Stimulated activated CD8-positive, alpha-beta memory T cell treated with anti-CD3 and anti-CD28 coated beads, Interleukin-15, amount 100 ng/mL, for 4 hours (primary cell): ENCODE data around the gene RAB31.
"Not testable (repeated sequence)": the region's sequence is repeated elsewhere in the genome, so short reads cannot be mapped to it uniquely, and the experiment has no call there.

ENCODE experiments used
- DNase-seq, 2 donors: peaks; one replicate each; pipeline ENCODE4 v3.0.0-alpha.2; 2020; ENCODE audit warnings: low read depth in 2 of 2

RAB31 gene

DNA sequence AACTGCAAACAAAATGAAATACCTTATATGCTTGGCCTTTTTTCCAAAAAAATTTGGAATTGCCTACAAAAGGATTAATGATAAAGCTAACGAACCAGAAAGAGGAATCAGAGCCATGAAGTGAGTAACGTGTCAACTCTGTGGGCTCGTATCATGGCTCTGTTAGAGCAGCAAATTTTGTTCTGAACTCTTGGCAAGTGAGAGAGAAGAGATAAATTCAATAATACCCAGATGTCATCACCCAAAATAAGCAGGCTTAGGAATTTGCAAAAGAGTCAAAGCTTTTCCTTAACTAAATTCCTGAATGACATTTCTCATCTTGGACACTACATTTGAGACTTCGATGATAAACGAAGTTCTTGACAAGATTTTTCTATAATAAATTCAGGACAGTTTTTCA, 182.1 kb downstream of the RAB31 start:
- no peak for DNase-seq

DNA sequence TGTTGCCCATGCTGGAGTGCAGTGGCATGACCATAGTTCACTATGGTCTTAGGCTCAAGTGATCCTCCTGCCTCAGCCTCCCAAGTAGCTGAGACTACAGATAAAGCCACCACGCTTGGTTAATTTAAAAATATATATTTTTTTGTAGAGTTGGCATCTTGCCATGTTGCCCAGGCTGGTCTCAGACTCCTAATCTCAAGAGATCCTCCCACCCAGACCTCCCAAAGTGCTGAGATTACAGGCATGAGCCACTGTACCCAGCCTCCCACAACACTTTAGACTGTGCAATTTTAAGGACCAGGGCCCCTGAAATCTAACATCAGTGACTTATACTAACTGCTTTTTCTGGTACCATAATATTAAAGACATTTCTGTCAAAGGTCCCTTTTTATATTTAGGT, 182.9 kb downstream of the RAB31 start:
- no peak for DNase-seq

- not testable (repeated sequence) for DNase-seq
Measured at GRCh38 chr18:9891515-9891914, 183.4 kb downstream of the RAB31 start.

DNA sequence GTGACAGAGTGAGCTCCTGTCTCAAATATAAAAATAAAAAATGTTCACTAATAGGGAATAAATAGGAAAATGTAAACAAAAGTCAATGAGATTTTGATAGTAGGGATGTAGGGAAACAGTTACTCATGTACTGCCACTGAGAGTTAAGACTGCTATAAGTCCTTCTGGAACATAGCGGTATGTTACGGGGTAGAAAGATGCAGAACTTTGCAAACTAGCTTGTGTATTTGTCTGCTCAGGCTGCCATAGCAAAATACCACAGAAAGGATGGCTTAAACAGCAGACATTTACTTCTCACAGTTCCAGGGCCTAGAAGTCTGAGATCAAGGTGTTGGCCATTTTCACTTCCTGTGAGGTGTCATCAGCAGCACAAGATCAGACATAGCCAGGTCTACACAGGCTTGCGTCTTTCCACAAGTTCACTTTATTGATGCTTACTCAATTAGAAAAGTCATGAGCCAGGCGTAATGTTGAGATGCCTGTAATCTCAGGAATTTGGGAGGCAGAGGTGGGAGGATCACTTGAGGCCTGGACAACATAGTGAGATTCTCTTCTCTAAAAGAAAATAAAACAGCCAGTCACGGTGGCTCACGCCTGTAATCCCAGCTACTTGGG, 186.5 kb downstream of the RAB31 start:
- no peak for DNase-seq

DNA sequence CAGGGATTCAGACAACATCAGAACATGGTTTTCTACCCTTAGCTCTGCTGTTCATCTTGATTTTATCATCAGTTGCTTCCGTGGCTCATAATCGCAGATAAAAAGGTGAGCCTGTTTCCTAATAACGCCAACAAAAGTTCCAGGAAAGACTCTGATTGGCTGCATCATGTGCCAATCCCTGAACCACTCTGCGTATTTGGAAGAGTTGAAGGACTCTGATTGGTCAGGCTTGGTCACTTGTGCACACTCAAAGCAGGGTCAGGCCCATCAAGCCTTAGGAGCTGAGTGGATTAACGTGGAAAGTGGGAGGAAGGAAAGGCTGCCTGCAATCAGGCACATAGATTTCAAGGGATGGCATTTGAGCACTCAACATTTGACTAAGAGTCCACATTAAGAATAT, 189.0 kb downstream of the RAB31 start:
- DNase-seq, result no peak

DNA sequence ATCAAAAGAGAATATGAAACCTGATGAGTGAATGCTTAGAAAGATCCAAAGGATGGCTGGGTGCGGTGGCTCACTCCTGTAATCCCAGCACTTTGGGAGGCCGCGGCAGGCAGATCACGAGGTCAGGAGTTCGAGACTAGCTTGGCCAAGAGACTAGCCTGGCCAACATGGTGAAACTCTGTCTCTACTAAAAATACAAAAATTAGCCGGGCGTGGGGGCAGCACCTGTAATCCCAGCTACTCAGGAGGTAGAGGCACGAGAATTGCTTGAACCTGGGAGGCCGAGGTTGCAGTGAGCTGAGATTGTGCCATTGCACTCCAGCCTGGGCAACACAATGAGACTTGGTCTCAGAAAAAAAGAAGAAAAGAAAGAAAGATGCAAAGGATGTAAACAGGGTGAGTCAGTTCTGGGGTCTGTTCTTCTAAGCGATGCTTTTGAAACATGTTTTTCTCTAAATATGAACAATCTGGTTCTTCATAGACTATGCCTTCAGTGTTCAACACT, 189.7 kb downstream of the RAB31 start:
- DNase-seq, result not testable (repeated sequence)

- DNase-seq, result no peak
Measured at GRCh38 chr18:9898792-9899549, 190.9 kb downstream of the RAB31 start.

- not testable (repeated sequence) for DNase-seq
Measured at GRCh38 chr18:9899550-9899930, 191.4 kb downstream of the RAB31 start.

DNA sequence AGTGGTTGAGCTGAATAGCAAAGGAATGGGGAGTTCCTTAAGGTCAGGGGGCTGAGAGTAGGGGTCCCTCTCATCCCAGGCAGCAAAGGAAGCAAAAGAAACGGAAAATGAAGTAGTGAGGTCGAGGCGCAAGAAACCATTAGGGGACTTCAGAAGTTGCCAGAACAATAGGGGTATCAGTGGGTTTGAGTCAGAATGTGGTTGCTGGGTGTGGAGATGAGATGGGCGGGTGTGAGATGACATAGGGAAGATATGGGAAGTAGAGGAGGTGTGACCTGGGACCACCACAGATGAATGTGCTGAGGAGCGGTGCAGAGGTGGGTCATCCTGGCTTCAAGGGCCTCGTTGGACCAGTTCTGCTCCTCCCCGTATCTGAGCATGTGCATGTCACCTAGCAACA, 192.6 kb downstream of the RAB31 start:
- DNase-seq, result no peak

DNA sequence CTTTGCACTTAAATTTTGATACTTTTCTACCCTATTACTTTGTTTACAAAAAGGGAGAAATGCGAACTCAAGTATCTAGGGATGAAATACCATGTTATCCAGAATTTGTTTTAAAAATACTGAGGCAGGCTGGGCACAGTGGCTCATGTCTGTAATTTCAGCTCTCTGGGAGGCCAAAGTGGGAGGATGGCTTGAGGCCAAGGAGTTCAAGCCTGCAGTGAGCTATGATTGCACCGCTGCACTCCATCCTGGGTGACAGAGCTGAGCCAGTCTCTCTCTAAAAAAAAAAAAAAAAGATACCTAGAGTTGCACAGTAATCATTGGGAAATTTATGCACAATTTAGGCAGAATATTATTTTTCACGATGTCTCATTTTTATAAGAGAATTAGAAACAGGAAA, 193.3 kb downstream of the RAB31 start:
- DNase-seq, result no peak

DNA sequence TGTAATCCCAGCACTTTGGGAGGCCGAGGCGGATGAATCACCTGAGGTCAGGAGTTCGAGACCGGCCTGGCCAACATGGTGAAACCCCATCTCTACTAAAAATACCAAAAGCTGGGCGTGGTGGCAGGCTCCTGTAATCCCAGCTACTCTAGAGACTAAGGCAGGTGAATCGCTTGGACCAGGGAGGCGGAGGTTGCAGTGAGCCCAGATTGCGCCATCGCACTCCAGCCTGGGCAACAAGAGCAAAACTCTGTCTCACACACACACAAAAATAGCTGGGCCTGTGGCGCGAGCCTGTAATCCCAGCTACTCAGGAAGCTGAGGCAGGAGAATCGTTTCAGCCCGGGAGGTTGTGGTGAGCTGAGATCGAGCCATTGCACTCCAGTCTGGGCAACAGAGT, 194.2 kb downstream of the RAB31 start:
- not testable (repeated sequence) for DNase-seq

- no peak for DNase-seq
Measured at GRCh38 chr18:9902832-9903231, 194.7 kb downstream of the RAB31 start.

DNA sequence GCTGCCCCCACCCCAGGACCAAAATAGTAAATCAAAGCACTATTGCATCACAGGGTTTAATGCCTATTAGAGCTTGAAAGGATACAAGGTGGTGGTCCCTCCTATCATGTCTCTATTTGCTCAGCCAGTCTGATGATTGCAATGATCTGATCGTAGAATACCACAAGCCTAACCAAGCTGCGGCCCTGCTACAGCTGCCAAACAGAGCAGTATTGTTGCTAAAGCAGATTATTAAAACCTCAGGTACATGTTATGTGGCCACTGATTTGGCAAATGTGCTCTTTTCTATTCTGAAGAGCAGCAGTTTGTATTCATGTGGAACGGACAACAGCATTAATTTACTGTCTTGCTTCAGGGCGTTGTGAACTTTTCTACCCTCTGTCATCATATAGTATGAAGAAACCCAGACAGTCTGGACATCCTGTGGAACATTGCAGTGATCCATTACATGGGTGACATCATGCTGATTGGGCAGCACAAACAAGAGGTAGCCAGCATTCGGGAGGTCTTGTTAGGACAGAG, 197.4 kb downstream of the RAB31 start:
- DNase-seq, result no peak

DNA sequence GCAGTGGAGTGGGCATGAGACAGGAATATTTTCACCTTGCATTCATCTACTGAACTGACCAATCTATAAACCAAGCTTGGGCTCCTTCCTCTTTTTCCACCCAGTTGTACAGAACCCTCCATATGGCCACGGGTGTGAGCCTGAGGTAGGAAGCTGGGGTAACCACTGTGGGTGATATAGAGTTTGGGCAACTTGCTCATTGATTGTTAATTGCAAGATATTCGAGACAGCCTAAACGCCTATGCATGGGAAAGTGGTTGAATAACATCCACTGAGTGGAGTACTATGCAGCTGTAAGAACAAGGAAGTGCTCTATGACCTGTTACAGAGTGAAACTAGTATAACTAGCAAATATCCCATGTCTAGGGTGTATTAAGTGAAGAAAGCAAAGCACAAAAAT, 198.4 kb downstream of the RAB31 start:
- no peak for DNase-seq

- DNase-seq, result no peak
Measured at GRCh38 chr18:9907867-9908266, 199.8 kb downstream of the RAB31 start.

GRCh38 chr18:9910071-9910470, 202.0 kb downstream of the RAB31 start:
- DNase-seq, result no peak

- no peak for DNase-seq
Measured at GRCh38 chr18:9910661-9911060, 202.6 kb downstream of the RAB31 start.

GRCh38 chr18:9911226-9911625, 203.1 kb downstream of the RAB31 start:
- no peak for DNase-seq
